ENCODE measurements around the gene BPIFB4.

The BPIFB4 gene

DNA sequence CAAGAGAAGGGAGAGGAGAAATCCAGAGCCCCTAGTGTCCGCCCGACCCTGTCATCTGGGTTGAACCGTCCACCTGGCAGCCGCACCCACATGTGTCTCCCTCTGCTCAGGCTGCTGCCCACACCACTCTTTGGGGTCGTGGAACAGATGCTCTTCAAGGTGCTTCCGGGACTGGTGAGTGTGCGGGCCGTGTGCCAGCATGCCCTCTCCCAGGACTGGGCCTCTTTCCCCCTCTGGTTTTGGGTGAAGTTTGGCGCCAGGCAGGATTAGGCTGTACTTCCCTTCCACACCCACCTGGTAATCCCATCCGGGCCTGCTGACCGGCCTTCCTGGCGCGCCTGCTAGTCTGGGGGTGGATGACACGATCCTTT lies 17.8 kb upstream of the BPIFB4 start:
- no peak for DNase-seq (ENCODE audit: insufficient read length, low spot score)
- TF ChIP-seq, protein P1, sequence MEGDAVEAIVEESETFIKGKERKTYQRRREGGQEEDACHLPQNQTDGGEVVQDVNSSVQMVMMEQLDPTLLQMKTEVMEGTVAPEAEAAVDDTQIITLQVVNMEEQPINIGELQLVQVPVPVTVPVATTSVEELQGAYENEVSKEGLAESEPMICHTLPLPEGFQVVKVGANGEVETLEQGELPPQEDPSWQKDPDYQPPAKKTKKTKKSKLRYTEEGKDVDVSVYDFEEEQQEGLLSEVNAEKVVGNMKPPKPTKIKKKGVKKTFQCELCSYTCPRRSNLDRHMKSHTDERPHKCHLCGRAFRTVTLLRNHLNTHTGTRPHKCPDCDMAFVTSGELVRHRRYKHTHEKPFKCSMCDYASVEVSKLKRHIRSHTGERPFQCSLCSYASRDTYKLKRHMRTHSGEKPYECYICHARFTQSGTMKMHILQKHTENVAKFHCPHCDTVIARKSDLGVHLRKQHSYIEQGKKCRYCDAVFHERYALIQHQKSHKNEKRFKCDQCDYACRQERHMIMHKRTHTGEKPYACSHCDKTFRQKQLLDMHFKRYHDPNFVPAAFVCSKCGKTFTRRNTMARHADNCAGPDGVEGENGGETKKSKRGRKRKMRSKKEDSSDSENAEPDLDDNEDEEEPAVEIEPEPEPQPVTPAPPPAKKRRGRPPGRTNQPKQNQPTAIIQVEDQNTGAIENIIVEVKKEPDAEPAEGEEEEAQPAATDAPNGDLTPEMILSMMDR (IDR thresholded peaks at IDR 0.05; ENCODE audit: insufficient read depth, missing control alignments): no peak
- FAIRE-seq: no peak

DNA sequence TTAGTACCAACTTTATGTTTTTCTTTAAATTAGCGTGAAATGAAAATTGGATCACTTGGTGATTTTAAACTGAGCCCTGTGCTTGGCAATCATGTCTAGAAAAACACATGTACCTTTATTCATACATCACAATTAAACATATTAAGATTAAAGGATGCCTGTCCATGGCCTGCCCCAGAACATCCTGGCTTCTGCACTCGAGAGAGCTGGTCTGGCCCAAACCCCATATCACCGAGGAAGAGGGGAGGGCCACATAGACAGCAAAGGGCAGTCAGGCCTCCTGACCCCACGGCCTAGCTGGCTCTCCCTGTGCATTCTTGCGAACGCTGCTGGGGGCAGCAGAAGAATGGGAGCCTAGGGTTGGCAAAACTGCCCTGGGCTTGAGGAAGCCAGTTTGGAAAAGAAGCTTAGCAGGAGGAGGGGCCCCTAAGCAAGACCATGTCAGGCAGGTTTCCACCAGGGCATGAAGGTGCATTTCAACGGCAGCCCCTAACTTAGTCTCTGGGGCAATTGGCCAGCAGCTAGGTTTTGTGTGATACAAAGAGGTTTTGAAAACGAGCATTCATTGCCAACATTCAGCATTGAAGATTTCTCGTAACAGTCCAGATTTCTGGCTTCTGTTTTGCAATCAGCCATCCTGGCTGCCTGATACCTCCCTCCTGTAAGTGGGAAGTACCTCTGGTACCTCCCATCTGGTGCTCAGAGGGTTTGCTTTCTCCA lies 17.2 kb upstream of the BPIFB4 start:
- no peak for DNase-seq (ENCODE audit: insufficient read length, low spot score)
- TF ChIP-seq, protein P1 (IDR thresholded peaks at IDR 0.05; ENCODE audit: insufficient read depth, missing control alignments): no peak
- no peak for FAIRE-seq

DNA sequence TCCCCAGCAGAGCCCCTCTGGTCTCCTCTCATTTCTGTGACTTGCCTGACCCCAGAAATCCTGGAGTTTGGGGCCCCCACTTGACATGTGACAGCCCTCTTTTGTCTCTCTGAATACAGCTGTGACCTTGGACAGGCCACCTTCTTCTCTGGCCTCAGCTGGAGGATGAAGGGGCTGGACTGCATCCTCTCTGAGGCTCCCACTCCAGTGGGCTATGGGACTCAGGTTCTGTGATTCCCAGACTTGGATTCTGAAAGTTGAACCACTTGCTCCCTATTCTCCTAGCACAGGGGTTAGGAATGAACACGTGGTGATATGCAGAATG lies 16.7 kb upstream of the BPIFB4 start:
- FAIRE-seq (no peak), DNase-seq (ENCODE audit: insufficient read length, low spot score) (no peak)
- TF ChIP-seq, protein P1 (IDR thresholded peaks at IDR 0.05; ENCODE audit: insufficient read depth, missing control alignments): no peak

DNA sequence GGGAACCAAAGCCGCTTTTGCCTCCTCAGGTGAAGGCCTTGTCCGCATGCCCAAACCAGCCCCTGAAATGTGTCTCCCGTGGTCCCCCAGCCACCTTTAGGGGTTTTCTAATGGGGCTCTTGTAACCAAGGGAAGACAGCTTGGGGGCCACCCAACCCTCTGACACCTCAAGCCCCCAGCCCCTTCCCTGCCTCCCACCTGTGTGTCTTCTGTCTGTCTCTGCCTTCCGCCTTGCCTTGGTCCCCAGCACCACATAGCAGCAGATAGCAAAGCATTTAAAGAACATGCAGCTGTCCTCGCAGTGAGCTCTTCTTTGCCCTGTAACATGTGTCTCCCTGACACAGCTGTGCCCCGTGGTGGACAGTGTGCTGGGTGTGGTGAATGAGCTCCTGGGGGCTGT lies 16.2 kb upstream of the BPIFB4 start:
- no peak for DNase-seq (ENCODE audit: insufficient read length, low spot score)
- TF ChIP-seq, protein P1 (IDR thresholded peaks at IDR 0.05; ENCODE audit: insufficient read depth, missing control alignments): no peak
- no peak for FAIRE-seq

DNA sequence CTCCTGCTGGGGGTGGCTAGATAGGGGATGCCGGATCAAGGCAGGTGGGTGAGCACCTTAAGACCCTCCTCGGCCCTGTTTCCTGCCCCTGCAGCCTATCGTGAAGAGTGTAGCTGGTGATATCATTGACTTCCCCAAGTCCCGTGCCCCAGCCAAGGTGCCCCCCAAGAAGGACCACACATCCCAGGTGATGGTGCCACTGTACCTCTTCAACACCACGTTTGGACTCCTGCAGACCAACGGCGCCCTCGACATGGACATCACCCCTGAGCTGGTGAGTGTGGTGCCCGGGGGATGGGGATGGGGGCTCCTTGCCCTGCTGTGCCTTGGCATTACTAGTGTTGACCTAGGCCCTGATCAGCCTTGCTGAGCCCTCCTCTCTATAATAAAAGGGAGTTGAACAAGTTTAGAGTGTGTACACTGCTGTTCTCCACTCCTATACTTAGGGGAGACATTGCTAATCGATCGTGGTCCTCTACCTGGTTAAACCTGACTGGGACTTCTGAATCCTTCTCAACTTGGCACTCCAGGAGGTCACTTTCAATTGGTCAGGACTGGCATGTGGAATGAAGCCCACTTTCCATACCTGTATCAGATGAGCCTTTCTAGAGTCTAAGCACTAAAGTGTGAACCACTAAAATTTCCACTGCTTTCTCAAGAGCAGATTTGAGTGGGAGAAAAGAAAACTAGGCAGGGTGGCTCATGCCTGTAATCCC lies 14.7 kb upstream of the BPIFB4 start:
- TF ChIP-seq, protein P1 (IDR thresholded peaks at IDR 0.05; ENCODE audit: insufficient read depth, missing control alignments): no peak
- no peak for FAIRE-seq
- no peak for DNase-seq (ENCODE audit: insufficient read length, low spot score)

DNA sequence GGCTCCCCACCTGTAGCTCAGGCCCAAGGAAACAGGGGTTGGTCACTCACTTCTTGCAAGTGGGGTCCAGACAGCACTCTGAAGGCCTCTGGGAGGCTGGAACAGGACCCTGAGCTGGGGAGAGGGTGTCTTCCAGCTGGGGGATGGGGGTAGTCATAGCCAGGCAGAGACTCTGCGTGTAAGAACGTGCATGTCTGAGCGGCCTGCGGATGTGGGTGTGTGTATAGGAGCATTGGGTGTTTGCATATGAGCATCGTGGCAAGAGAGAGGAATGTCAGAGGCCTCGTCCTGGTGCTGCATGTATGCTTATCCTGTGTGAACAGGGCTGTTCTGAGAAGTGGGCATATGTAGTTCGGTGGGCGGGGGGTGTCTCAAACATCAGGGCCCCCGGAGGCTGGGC lies 13.7 kb upstream of the BPIFB4 start:
- FAIRE-seq: no peak
- DNase-seq (ENCODE audit: insufficient read length, low spot score): no peak
- TF ChIP-seq, protein P1 (IDR thresholded peaks at IDR 0.05; ENCODE audit: insufficient read depth, missing control alignments): no peak

DNA sequence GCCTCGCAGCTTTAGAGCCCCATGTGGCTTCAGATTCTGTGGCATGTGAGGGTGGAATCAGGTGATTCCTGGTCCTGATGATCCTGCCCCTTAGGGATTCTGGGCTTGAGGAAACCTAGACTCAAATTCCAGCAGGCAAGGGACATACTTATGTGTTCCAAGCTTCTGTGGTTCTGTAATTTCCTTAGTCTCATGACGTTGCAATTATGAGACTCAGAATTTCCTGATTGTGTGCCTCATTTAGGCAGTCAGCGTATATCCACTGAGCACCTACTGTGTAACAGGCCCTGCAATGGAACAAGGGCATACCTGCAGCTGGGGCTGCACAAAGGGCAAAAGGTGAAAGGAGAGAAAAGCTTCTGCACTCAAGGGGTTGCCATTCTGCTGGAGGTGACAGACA lies 11.6 kb upstream of the BPIFB4 start:
- no peak for DNase-seq (ENCODE audit: insufficient read length, low spot score)
- no peak for FAIRE-seq
- TF ChIP-seq, protein P1 (IDR thresholded peaks at IDR 0.05; ENCODE audit: insufficient read depth, missing control alignments): no peak

All from D721Med (cell line).